GM12864 (cell line): Measurements from ENCODE around the gene KLB.

Experiments
- DNase-seq: peaks from one replicate; pipeline ENCODE4 v3.0.0-alpha.2; 2011; ENCODE audit warnings: low read depth
- H3K4me3 ChIP-seq: 2 replicates; pipeline ENCODE4 v1.5.1; 2011; ENCODE audit warnings: mild to moderate bottlenecking, low read depth, low read length, control low read depth
- TF ChIP-seq, protein P1 (sequence below): IDR thresholded peaks from 2 replicates; pipeline ENCODE4 v1.5.1; 2011; ENCODE audit warnings: low read depth, mild to moderate bottlenecking, moderate library complexity, low read length, control low read depth, inconsistent platforms; ENCODE audit errors: missing control alignments

The KLB gene

DNA sequence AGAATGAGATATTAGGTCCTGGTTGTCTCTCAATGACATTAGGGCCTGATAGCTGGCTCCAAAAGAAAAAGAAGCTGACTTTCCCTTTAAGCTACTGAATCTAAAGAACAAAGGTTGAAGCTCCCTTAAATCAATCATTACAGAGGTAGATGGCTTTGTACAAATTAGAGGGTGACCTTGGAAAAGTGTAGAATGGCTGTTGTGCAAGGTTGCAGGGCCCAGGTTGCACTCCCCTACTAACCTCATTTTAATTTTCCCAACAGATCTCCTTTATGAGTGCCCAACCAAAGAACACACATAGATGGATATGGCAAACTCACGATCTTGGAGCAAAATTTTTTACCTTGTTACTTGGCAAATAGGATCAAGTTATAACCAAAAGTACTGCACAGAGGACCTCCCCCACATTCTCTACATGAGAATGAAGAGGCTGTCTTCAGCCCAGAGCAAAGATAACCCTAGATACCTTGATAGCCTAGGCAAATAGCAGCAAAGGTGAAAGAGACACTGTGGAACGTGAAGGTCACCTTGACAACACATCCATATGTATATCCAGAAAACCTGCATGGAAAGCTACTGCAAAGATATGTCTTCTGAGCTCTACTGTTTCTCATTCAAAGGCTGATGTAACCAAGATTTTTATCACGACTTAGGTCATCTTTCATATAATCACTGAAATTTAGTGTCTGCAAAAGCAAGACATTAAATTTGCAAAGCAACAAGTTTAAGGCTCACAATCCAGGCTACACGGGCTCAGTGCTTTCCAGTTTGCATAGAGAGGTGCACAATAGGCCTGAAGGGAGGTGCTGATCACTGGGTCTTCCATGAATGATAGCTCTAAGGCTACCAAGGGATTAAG, 23.0 kb downstream of the KLB start:
- TF ChIP-seq, protein P1, sequence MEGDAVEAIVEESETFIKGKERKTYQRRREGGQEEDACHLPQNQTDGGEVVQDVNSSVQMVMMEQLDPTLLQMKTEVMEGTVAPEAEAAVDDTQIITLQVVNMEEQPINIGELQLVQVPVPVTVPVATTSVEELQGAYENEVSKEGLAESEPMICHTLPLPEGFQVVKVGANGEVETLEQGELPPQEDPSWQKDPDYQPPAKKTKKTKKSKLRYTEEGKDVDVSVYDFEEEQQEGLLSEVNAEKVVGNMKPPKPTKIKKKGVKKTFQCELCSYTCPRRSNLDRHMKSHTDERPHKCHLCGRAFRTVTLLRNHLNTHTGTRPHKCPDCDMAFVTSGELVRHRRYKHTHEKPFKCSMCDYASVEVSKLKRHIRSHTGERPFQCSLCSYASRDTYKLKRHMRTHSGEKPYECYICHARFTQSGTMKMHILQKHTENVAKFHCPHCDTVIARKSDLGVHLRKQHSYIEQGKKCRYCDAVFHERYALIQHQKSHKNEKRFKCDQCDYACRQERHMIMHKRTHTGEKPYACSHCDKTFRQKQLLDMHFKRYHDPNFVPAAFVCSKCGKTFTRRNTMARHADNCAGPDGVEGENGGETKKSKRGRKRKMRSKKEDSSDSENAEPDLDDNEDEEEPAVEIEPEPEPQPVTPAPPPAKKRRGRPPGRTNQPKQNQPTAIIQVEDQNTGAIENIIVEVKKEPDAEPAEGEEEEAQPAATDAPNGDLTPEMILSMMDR: no peak
- DNase-seq: no peak
- H3K4me3 ChIP-seq: no peak overlapping the region

DNA sequence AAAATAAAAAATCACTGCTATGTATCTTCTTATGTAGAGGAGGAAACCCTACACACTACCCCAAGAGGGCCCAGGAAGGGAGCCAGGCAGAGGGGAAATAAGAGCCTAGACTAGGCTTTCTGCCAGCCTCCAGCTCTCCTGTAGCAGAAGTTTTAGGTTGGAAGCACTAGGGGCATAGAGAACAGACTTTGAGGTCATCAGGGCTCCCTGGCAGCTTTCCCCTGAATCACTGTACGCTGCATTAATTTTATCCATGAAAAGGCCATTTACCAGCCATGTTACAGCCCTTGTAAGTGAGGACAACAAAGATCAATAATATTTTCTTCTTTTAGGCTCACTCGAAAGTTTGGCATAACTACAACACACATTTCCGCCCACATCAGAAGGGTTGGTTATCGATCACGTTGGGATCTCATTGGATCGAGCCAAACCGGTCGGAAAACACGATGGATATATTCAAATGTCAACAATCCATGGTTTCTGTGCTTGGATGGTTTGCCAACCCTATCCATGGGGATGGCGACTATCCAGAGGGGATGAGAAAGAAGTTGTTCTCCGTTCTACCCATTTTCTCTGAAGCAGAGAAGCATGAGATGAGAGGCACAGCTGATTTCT, 27.3 kb downstream of the KLB start:
- DNase-seq: no peak
- TF ChIP-seq, protein P1: no peak
- H3K4me3 ChIP-seq: no peak overlapping the region

DNA sequence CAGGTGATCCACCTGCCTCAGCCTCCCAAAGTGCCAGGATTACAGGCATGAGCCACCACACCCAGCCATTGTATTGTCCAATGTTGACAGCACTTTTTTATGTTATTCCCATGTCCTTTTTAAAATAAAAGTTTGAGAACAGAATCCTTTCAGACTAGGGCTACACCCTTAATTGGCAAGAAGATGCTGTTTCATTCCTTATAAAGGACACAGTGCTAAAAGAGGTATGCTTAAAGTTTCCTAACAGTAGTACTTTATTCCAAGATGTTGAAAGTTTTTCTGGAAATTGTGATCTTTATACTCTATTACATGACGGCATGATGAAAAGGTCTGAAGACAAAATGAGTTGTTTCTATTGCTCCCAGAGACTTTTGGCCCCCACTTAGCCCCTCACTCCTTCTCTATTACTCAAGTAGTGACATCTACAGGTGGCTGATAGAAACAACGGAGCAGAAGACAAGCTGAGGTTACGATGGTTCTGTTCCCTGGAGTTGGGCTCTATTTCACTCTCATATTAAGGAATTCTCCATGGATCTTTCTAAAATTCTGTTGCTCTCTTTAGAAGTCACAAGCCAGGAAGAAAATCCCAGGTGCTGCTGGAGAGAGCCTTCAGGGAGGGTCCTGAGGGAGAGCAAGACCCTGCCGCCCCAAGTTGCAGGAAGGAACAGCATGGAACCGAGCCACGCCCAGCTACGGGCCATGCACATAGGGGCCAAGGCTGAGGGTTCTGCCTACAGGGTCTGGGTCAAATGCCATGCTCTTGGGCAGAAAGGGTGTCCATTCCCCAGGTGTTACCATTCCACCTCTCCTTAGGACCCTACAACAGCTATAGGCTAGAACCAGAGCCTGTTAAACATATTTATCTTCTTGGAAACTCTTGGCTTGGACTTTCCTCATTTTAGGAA, 29.2 kb downstream of the KLB start:
- no peak overlapping the region for H3K4me3 ChIP-seq
- no peak for DNase-seq
- TF ChIP-seq, protein P1: no peak

DNA sequence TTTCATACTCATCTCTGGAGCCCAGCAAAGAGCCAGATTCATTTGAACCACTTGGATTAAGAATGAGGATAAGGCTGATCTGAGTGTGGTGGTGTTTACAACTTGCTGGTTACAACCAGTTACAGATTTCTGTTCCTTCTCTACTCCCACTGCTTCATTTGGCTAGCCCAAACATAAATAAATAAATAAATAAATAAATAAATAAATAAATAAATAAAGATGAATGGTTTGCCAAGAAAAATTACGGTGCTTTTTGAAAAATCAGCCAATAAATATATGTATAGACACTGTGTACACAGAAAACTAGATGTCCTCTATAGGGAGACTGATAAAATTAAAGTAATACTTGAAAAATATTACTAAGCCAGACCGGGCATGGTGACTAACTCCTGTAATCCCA, 34.9 kb downstream of the KLB start:
- no peak for DNase-seq
- TF ChIP-seq, protein P1: no peak
- H3K4me3 ChIP-seq: no peak overlapping the region

DNA sequence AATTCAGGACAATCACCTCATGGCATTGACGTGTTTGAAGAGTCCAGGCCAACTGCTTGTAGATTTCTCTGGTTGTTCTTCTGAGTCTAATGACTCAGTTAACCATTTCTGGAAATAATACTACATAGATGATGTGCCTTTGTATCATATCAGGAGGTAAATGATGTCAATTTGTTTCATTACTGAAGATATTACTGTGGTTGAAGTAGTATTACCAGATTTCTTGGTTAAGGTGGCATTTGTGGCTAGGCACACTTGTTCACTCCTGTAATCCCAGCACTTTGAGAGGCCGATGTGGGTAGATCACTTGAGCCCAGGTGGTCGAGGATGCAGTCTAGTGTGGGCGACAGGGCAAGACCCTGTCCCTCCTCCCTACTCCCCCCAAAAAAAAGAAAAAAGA, 36.3 kb downstream of the KLB start:
- no peak for DNase-seq
- H3K4me3 ChIP-seq: no peak overlapping the region
- TF ChIP-seq, protein P1: no peak

DNA sequence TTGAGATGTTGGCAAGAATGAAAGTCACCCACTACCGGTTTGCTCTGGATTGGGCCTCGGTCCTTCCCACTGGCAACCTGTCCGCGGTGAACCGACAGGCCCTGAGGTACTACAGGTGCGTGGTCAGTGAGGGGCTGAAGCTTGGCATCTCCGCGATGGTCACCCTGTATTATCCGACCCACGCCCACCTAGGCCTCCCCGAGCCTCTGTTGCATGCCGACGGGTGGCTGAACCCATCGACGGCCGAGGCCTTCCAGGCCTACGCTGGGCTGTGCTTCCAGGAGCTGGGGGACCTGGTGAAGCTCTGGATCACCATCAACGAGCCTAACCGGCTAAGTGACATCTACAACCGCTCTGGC, 39.7 kb downstream of the KLB start:
- TF ChIP-seq, protein P1: no peak

More for the DNA sequence above, 39.7 kb downstream of the KLB start:
- no peak overlapping the region for H3K4me3 ChIP-seq
- DNase-seq: no peak
